Measurements from ENCODE around the gene ATOH8.

Gene ATOH8

GRCh38 chr2:85774126-85774978, 20.6 kb downstream of the ATOH8 start:
- no peak for DNase-seq (ENCODE audit: low spot score)
- H3K27ac ChIP-seq: peak overlapping the region; percentile 98
- ChIA-PET POLR2A (ENCODE audit: low non-redundant PET) (no interaction called here), CTCF (interaction anchor here (0.6 kb wide), 1 partner anchor 94 kb away, joined by 4 read pairs; no protein-coding TSS in a partner anchor)
- no peak for TF ChIP-seq CTCF (conservative IDR thresholded peaks at IDR 0.05; ENCODE audit: low read depth)

GRCh38 chr2:85775406-85776381, 21.9 kb downstream of the ATOH8 start:
- POLR2A ChIA-PET (ENCODE audit: low non-redundant PET): no interaction called here
- CTCF ChIA-PET: interaction anchor here (0.6 to 1.1 kb wide), 3 partner anchors 15 to 157 kb away, joined by 3 to 7 read pairs (median 3); no protein-coding TSS in a partner anchor
- DNase-seq (ENCODE audit: low spot score): no peak
- no peak overlapping the region for H3K27ac ChIP-seq
- no peak for TF ChIP-seq CTCF (conservative IDR thresholded peaks at IDR 0.05; ENCODE audit: low read depth)

DNA sequence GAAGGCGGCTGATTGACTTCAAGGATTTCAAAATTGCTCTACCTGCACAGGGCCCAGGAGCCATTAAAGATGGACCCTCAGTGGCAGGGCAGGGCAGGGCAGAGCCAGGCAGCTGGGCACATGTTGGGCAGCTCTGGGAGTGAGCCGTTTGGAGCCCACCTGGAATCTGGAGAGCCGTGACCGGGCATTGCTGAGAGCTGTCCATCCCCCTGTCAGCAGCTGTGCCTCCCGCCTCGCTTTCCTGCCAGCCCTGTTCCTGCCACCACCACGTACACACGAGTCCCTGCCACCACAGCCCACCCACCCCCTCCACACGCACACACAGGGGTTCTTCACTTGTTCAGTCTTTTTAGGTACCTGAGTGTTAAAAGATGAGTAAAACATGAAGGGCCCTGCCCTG, 22.9 kb downstream of the ATOH8 start:
- H3K27ac ChIP-seq: no peak overlapping the region
- TF ChIP-seq CTCF (conservative IDR thresholded peaks at IDR 0.05; ENCODE audit: low read depth): no peak
- ChIA-PET CTCF (interaction anchor here (1.1 kb wide), 1 partner anchor 38 kb away, joined by 7 read pairs; no protein-coding TSS in a partner anchor), POLR2A (ENCODE audit: low non-redundant PET) (no interaction called here)
- DNase-seq (ENCODE audit: low spot score): no peak

GRCh38 chr2:85777441-85777861, 23.7 kb downstream of the ATOH8 start:
- 0 out of 2 replicates have a peak overlapping the region, but pooled peaks have one; percentile 8 for H3K27ac ChIP-seq
- no peak for DNase-seq (ENCODE audit: low spot score)
- TF ChIP-seq CTCF (conservative IDR thresholded peaks at IDR 0.05; ENCODE audit: low read depth): no peak
- POLR2A ChIA-PET (ENCODE audit: low non-redundant PET): no interaction called here
- CTCF ChIA-PET: interaction anchor here (1.2 kb wide), 1 partner anchor 48 kb away, joined by 6 read pairs; no protein-coding TSS in a partner anchor

GRCh38 chr2:85778646-85779379, 25.0 kb downstream of the ATOH8 start:
- no peak for DNase-seq (ENCODE audit: low spot score)
- H3K27ac ChIP-seq: peak overlapping the region; percentile 34; the same call in 1 of the 2 replicates
- POLR2A ChIA-PET (ENCODE audit: low non-redundant PET): no interaction called here
- CTCF ChIA-PET: interaction anchor here (0.8 kb wide), 1 partner anchor 12 kb away, joined by 3 read pairs; no protein-coding TSS in a partner anchor
- no peak for TF ChIP-seq CTCF (conservative IDR thresholded peaks at IDR 0.05; ENCODE audit: low read depth)
